Neural cell (in vitro differentiated cells): ENCODE measurements around the gene NFIA.

Source experiments
- EP300 ChIP-seq: fragments of 450-650 bp; conservative IDR thresholded peaks from 2 replicates; pipeline ENCODE4 v1.6.1; 2014; ENCODE audit warnings: antibody characterized with exemption, mild to moderate bottlenecking, moderate library complexity; ENCODE audit not compliant: poor library complexity, severe bottlenecking
- MXI1 ChIP-seq: fragments of 450-650 bp; conservative IDR thresholded peaks from 2 replicates; pipeline ENCODE4 v1.6.1; 2014; ENCODE audit warnings: antibody characterized with exemption, mild to moderate bottlenecking; ENCODE audit not compliant: poor library complexity, severe bottlenecking

- no peak for TF ChIP-seq EP300
- no peak for TF ChIP-seq MXI1
These were observed 2.4 kb upstream of the NFIA start for GRCh38 chr1:61079898-61080336.
